H1 (cell line): ENCODE measurements around the gene PRDM15. TPM values are rescaled to one million over a fixed set of nuclear protein-coding genes. Genes with fewer than 3 reads are reported as not detected.

Experiments
- CTCF ChIA-PET: fragments of 300-600 bp; sonication (Branson Sonifier 250); formaldehyde crosslinking; loops from one replicate; lab custom pipeline; 2021; ENCODE audit not compliant: partially characterized antibody; lab: Charles Lee
- POLR2A ChIA-PET: fragments of 300-600 bp; sonication (Branson Sonifier 250); formaldehyde crosslinking; loops from one replicate; lab custom pipeline; 2021; ENCODE audit warnings: inconsistent platforms; ENCODE audit not compliant: partially characterized antibody; lab: Charles Lee
- DNase-seq, 2 experiments: peaks; one replicate each; pipeline versions ENCODE4 v3.0.0 to v3.0.0-alpha.2; 2010 to 2022; ENCODE audit warnings: low spot score in 2 of 2, low read depth in 1 of 2, mixed read lengths in 1 of 2
- FAIRE-seq: peaks from 2 replicates; lab custom pipeline; 2011; peaks lifted over from hg19 to GRCh38; lab: Jason Lieb, UNC
- H2AFZ ChIP-seq: 2 replicates; pipeline ENCODE4 v1.8.1; 2012; ENCODE audit warnings: low read length, inconsistent platforms
- H2AK5ac ChIP-seq: 2 replicates; pipeline ENCODE4 v1.6.1; 2013; ENCODE audit warnings: low read depth, low read length
- H2BK120ac ChIP-seq: replicated peaks from 2 replicates; pipeline ENCODE3; 2013; ENCODE audit warnings: low read depth, low read length, inconsistent platforms
- H2BK12ac ChIP-seq: 2 replicates; pipeline ENCODE4 v1.6.1; 2013; ENCODE audit warnings: low read depth, low read length
- H2BK15ac ChIP-seq: 2 replicates; pipeline ENCODE4 v1.6.1; 2013; ENCODE audit warnings: low read length
- H2BK20ac ChIP-seq: 2 replicates; pipeline ENCODE4 v1.6.1; 2013; ENCODE audit warnings: low read length
- H2BK5ac ChIP-seq: 2 replicates; pipeline ENCODE4 v1.6.1; 2013; ENCODE audit warnings: low read depth, low read length
- H3K14ac ChIP-seq: 2 replicates; pipeline ENCODE4 v1.6.1; 2013; ENCODE audit warnings: inconsistent platforms; ENCODE audit not compliant: insufficient read length
- H3K18ac ChIP-seq: 2 replicates; pipeline ENCODE4 v1.6.1; 2013; ENCODE audit warnings: low read length; ENCODE audit errors: extremely low read depth
- H3K23ac ChIP-seq: 2 replicates; pipeline ENCODE4 v1.6.1; 2013; ENCODE audit warnings: inconsistent platforms; ENCODE audit not compliant: insufficient read length
- H3K23me2 ChIP-seq: 2 replicates; pipeline ENCODE4 v1.6.1; 2013; ENCODE audit warnings: low read depth, low read length
- H3K27ac ChIP-seq: 2 replicates; pipeline ENCODE4 v1.6.1; 2011; ENCODE audit warnings: low read depth, low read length, inconsistent platforms
- H3K27me3 ChIP-seq, 4 experiments: replicated peaks in 1 of 4; 1 replicate in 1 of 4; 2 replicates in 3 of 4; pipeline versions ENCODE4 v1.6.1 to v1.8.1; 2011 to 2013; ENCODE audit warnings: low read length in 3 of 4, mild to moderate bottlenecking in 3 of 4, inconsistent platforms in 2 of 4, mixed read lengths in 2 of 4, moderate library complexity in 1 of 4; ENCODE audit not compliant: control insufficient read depth in 3 of 4, insufficient read depth in 3 of 4; ENCODE audit errors: extremely low read depth in 1 of 4
- H3K36me3 ChIP-seq, 4 experiments: 2 replicates each; pipeline versions ENCODE4 v1.6.1 to v1.8.1; 2011 to 2013; ENCODE audit warnings: mild to moderate bottlenecking in 4 of 4, low read length in 3 of 4, moderate library complexity in 2 of 4, control low read depth in 1 of 4, inconsistent platforms in 1 of 4; ENCODE audit not compliant: insufficient read depth in 4 of 4, control insufficient read depth in 2 of 4
- H3K4ac ChIP-seq: replicated peaks from 2 replicates; pipeline ENCODE3; 2013; ENCODE audit warnings: low read length, low read depth, mixed read lengths, inconsistent platforms; ENCODE audit not compliant: insufficient read length
- H3K4me1 ChIP-seq, 4 experiments: replicated peaks in 1 of 4; 1 replicate in 1 of 4; 2 replicates in 3 of 4; pipeline versions ENCODE4 v1.6.1 to v1.8.1; 2011 to 2013; ENCODE audit warnings: low read length in 3 of 4, inconsistent platforms in 2 of 4, mixed read lengths in 1 of 4; ENCODE audit not compliant: insufficient read depth in 4 of 4, control insufficient read depth in 3 of 4
- H3K4me2 ChIP-seq, 2 experiments: 2 replicates each; pipeline versions ENCODE4 v1.6.1 to v1.8.1; 2011 to 2013; ENCODE audit warnings: low read depth in 2 of 2, low read length in 2 of 2, control low read depth in 1 of 2, inconsistent platforms in 1 of 2, mild to moderate bottlenecking in 1 of 2; ENCODE audit not compliant: insufficient read depth in 1 of 2
- H3K4me3 ChIP-seq, 4 experiments: fragments of 200-600, 300-600 bp in 1 of 4; sonication (generic), shearing (Covaris generic), sonication (Bioruptor Twin) in 1 of 4; 2 replicates each; pipeline versions ENCODE4 v1.5.1 to v1.8.1; 2011 to 2016; ENCODE audit warnings: low read length in 4 of 4, low read depth in 3 of 4, control low read depth in 2 of 4, inconsistent platforms in 2 of 4, mild to moderate bottlenecking in 2 of 4, mixed read lengths in 1 of 4, moderate library complexity in 1 of 4; ENCODE audit not compliant: insufficient read depth in 2 of 4; ENCODE audit errors: extremely low read depth in 1 of 4
- H3K56ac ChIP-seq: replicated peaks from 2 replicates; pipeline ENCODE3; 2013; ENCODE audit warnings: low read depth, mild to moderate bottlenecking, mixed read lengths, low read length, inconsistent platforms; ENCODE audit not compliant: insufficient read length
- H3K79me1 ChIP-seq: 2 replicates; pipeline ENCODE4 v1.6.1; 2013; ENCODE audit warnings: low read depth, low read length, control low read depth
- H3K79me2 ChIP-seq, 2 experiments: 2 replicates each; pipeline versions ENCODE4 v1.6.1 to v1.8.1; 2012 to 2013; ENCODE audit warnings: low read length in 2 of 2, mild to moderate bottlenecking in 2 of 2, inconsistent platforms in 1 of 2; ENCODE audit not compliant: insufficient read depth in 2 of 2, control insufficient read depth in 1 of 2
- H3K9ac ChIP-seq, 4 experiments: replicated peaks in 1 of 4; 1 replicate in 1 of 4; 2 replicates in 3 of 4; pipeline versions ENCODE4 v1.6.1 to v1.8.1; 2011 to 2013; ENCODE audit warnings: low read depth in 3 of 4, low read length in 3 of 4, control low read depth in 2 of 4, mild to moderate bottlenecking in 2 of 4, moderate library complexity in 2 of 4, inconsistent platforms in 1 of 4; ENCODE audit errors: extremely low read depth in 1 of 4
- H3K9me3 ChIP-seq, 2 experiments: 2 replicates each; pipeline versions ENCODE4 v1.6.1 to v1.8.1; 2012 to 2013; ENCODE audit warnings: mild to moderate bottlenecking in 2 of 2, moderate library complexity in 2 of 2, control low read depth in 1 of 2, inconsistent platforms in 1 of 2, low read depth in 1 of 2, low read length in 1 of 2, mixed read lengths in 1 of 2; ENCODE audit not compliant: insufficient read depth in 2 of 2
- H4K20me1 ChIP-seq, 2 experiments: replicated peaks in 1 of 2; 2 replicates each; pipeline versions ENCODE3 to v1.8.1; 2011 to 2013; ENCODE audit warnings: inconsistent platforms in 2 of 2, low read length in 2 of 2, mild to moderate bottlenecking in 1 of 2; ENCODE audit not compliant: insufficient read depth in 2 of 2, control insufficient read depth in 1 of 2
- H4K5ac ChIP-seq: 2 replicates; pipeline ENCODE4 v1.6.1; 2013; ENCODE audit warnings: low read length, low read depth, mixed read lengths, inconsistent platforms; ENCODE audit not compliant: insufficient read length
- H4K8ac ChIP-seq: 2 replicates; pipeline ENCODE4 v1.8.0; 2013; ENCODE audit warnings: mild to moderate bottlenecking, moderate library complexity, low read length, inconsistent platforms; ENCODE audit not compliant: insufficient read depth; ENCODE audit errors: extremely low read depth
- H4K91ac ChIP-seq: replicated peaks from 2 replicates; pipeline ENCODE3; 2013; ENCODE audit warnings: low read length, mixed read lengths, inconsistent platforms; ENCODE audit not compliant: insufficient read length
- NANOG ChIP-seq: IDR thresholded peaks from 2 replicates; pipeline ENCODE4 v1.6.1; 2011; ENCODE audit warnings: low read length, low read depth, mild to moderate bottlenecking, inconsistent platforms; ENCODE audit not compliant: insufficient read depth, poor library complexity, severe bottlenecking
- RAD21 ChIP-seq, 2 experiments: IDR thresholded peaks in 1 of 2; conservative IDR thresholded peaks in 1 of 2; 2 replicates each; pipeline ENCODE4 v1.6.1; 2011; ENCODE audit warnings: low read depth in 2 of 2, low read length in 2 of 2, improper control_type of control experiment in 1 of 2, inconsistent platforms in 1 of 2, mild to moderate bottlenecking in 1 of 2, moderate library complexity in 1 of 2
- YY1 ChIP-seq: IDR thresholded peaks from 2 replicates; pipeline ENCODE4 v1.6.1; 2011; ENCODE audit warnings: low read depth, mild to moderate bottlenecking, low read length
- WGBS, 2 experiments: shearing (Covaris generic) in 1 of 2; methylation state at CpG; one replicate each; pipeline versions ENCODE4 v1.1.6 to v1.1.7; 2013 to 2015; ENCODE audit warnings: low lambda C conversion rate in 2 of 2, mixed read lengths in 2 of 2, inconsistent platforms in 1 of 2, low coverage in 1 of 2, missing lambda C conversion rate in 1 of 2; ENCODE audit not compliant: insufficient replicate concordance in 2 of 2, insufficient coverage in 1 of 2, insufficient read length in 1 of 2; ENCODE audit errors: extremely low coverage in 1 of 2, missing lambda C conversion rate in 1 of 2; 5-methylcytosine and 5-hydroxymethylcytosine counted together
- polyA plus RNA-seq, 7 experiments: library from polyadenylated mRNA; depleted of rRNA in 3 of 7; stranded (reverse) in 5 of 7; unstranded in 2 of 7; fragments of >200 nt in 5 of 7; fragments of 200-250 nt in 2 of 7; gene quantifications; 1 replicate in 5 of 7; 2 replicates in 1 of 7; 4 replicates in 1 of 7; pipeline versions ENCODE4 v1.2.1 to v1.2.3, GENCODE V29; 2011 to 2013; ENCODE audit warnings: missing spikeins in 2 of 7, mixed read lengths in 2 of 7
- total RNA-seq: library from RNA; stranded (reverse); fragmentation: NEBNext Ultra II Directional; extraction: Animal tissue kit (Norgen Biotek cat#: 25700); gene quantifications from 2 replicates; pipeline ENCODE4 v1.2.1, GENCODE V29; 2021

PRDM15 gene
- total and polyA plus RNA-seq, 2 of the 8 experiments (the other 6 are each of a cell fraction or from before 2014, with no cell fraction given), result 9.7 to 10.5 TPM

DNA sequence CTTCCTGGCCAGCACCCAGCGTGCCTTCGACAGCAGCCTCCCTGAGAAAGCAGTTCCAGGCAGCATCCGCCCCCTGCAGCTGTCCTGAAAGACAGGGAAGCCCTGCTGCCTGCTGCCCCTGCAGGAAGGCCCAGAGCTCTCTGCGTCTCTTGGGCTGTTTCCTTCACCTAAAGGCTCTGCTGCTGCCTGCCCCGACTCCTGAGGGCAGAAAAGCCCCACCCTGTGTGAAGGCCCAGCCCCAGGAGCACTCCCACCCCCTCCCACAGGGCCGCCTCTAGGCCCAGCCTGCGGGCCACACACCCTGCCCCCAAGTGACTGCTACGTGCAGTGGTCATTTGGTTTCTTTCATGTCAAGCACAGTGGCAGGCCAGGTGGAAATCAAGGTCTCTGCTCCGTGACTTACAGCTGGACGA lies 124.7 kb downstream of the PRDM15 start:
- Histone ChIP-seq H2BK120ac (no peak overlapping the region), H3K4ac (no peak overlapping the region), H3K9me3 (no peaks in the 10 kb centered on the region), H3K36me3 (peaks cover 0 to 3% (median 0%) of the 10 kb centered on the region in 4 experiments; a peak in 2 of 8 replicates), H2BK12ac (peak overlapping the region; percentile 61; the same call in 1 of the 2 replicates), H2BK20ac (no peak overlapping the region), H3K23ac (no peak overlapping the region), H4K20me1 (peaks cover 4 to 15% of the 10 kb centered on the region in 2 experiments), H3K79me1 (peaks cover 3% of the 10 kb centered on the region; the same call in 1 of the 2 replicates), H3K4me1 (peaks cover 9 to 42% (median 26%) of the 10 kb centered on the region in 4 experiments), H2AFZ (no peak overlapping the region), H3K23me2 (no peaks in the 10 kb centered on the region), H2BK15ac (no peak overlapping the region), H2AK5ac (no peak overlapping the region), H3K9ac (no peak overlapping the region), H3K56ac (no peak overlapping the region), H3K27ac (no peak overlapping the region), H4K8ac (no peak overlapping the region), H4K5ac (no peak overlapping the region), H4K91ac (no peak overlapping the region), H3K18ac (peak overlapping the region; percentile 53; the same call in 1 of the 2 replicates), H3K4me2 (0 out of 4 replicates have a peak overlapping the region, but pooled peaks of 1 of the 2 experiments have one; percentile 37), H3K4me3 (no peak overlapping the region), H3K14ac (no peak overlapping the region), H3K79me2 (peaks cover 0 to 11% of the 10 kb centered on the region in 2 experiments; a peak in 2 of 4 replicates), H3K27me3 (peaks cover 0 to under 1% (median 0%) of the 10 kb centered on the region in 4 experiments; a peak in 3 of 7 replicates), H2BK5ac (0 out of 2 replicates have a peak overlapping the region, but pooled peaks have one; percentile 2)
- DNase-seq (no peak), FAIRE-seq (no peak)
- TF ChIP-seq YY1 (no peak), NANOG (no peak), RAD21 (IDR thresholded peaks at IDR 0.05 in 1 of 2, conservative IDR thresholded peaks at IDR 0.05 in 1 of 2; ENCODE audit: low read depth in 2 of 2, low read length in 2 of 2) (0 out of 4 replicates have a peak, but pooled peaks of 1 of the 2 experiments have one; percentile 11)
- CTCF ChIA-PET, result interaction anchor here (1.0 to 13.4 kb wide), 9 partner anchors 9 to 143 kb away, joined by 3 to 118 read pairs (median 8); no protein-coding TSS in a partner anchor
- POLR2A ChIA-PET, result interaction anchor here (1.2 kb wide), 1 partner anchor 8 kb away, joined by 3 read pairs; no protein-coding TSS in a partner anchor
- 35% methylated on average over 10 of the region's 10 CpGs; no CpG with 5 or more reads in 1 of the 2 experiments for WGBS, 2 experiments
